NCI-H226 (cell line): ENCODE results near the gene H2BW1.
"Not testable (repeated sequence)": the region's sequence is repeated elsewhere in the genome, so short reads cannot be mapped to it uniquely, and the experiment has no call there.

Source experiments
- DNase-seq: peaks from one replicate; pipeline ENCODE4 v3.0.0-alpha.2; 2015

Gene H2BW1, protein sequence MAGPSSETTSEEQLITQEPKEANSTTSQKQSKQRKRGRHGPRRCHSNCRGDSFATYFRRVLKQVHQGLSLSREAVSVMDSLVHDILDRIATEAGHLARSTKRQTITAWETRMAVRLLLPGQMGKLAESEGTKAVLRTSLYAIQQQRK

GRCh38 chrX:104013606-104014005, at the start of gene H2BW1:
TSS of gene H2BW1 (minus strand) at chrX:104013708. CDS start at chrX:104013576, 132 bp downstream.
- no peak for DNase-seq

DNA sequence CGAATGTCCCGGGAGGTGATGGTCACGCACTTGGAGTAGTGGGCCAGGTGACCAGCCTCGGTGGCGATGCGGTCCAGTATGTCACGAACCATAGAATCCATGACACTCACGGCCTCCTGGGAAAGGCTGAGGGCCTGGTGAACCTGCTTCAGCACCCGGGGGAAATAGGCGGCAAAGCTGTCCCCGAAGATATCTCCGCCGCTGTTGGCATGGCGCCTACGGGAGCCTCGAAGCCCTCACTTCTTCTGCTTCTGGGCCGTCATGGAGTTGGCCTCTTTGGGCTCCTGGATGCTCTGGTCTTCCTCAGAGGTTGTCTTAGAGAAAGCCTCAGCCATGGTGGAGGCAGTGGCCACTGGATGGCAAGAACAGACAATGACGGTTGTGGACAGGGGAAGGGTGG, 49.1 kb upstream of the H2BW1 start:
- DNase-seq = not testable (repeated sequence)

DNA sequence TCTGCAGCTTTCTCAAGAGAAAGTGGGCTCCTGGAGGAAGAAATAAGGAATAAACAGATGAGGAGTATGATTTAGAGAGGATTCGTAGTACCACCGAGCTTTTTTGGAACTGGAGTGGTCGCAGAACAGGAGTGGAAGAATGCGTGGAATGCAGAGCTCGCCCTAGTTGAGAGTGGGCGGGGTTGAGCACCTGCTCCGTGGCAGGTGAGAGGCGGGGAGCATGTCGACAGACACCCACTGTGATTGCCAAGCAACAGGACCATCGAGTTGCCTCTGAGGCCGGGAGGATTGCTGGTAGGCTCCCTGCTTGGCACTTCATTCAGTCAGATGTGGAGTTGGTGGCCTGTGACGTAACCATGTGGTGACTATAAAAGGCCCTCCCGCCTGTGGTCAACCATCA, 41.4 kb upstream of the H2BW1 start:
- not testable (repeated sequence) for DNase-seq

DNA sequence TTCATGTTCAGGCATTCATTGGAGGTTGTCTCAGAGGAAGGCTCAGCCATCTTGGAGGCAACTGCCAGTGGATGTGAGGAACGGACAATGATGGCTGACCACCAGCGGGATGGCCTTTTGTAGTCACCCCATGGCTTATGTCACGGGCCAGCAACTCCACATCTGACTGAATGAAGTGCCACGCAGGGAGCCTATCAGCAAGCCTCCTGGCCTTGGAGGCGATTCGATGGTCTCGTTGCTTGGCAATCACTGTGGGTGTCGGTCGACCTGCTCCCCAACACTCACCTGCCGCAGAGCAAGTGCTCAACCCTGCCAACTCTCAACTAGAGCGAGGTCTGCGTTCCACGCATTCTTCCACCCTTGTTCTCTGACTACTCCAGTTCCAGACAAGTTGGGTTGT, 33.7 kb upstream of the H2BW1 start:
- no peak for DNase-seq

GRCh38 chrX:104045642-104046041, 32.1 kb upstream of the H2BW1 start:
- no peak for DNase-seq

- DNase-seq = no peak
Observed at GRCh38 chrX:104041003-104041402, 27.5 kb upstream of the H2BW1 start.

DNA sequence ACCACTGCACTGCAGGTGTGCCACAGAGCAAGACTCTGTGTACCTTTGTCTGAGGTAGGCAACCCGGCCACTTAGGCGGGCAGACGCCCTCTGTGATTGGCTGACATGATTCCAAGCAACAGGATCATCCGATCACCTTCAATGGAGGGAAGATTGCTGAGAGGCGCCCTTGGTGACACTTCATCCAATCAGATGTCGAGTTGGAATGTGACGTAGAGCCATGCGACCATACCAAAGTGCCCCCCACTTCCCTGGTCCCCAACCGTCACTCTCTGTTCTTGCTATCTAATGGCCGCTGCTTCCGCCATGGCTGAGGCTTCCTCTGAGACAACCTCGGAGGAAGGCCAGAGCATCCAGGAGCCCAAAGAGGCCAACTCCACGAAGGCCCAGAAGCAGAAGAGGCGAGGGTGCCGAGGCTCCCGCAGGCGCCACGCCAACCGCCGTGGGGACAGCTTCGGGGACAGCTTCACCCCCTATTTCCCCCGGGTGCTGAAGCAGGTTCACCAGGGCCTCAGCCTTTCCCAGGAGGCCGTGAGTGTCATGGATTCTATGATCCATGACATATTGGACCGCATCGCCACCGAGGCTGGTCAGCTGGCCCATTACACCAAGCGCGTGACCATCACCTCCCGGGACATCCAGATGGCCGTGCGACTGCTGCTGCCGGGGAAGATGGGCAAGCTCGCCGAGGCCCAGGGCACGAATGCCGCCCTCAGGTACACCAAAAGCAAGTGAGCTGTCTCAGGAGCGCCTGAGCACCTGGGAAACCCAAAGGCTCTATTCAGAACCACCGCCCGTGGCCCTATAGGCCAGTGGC, 26.4 kb upstream of the H2BW1 start, which contains the start of gene H2BW2:
H2BW2 (plus strand) TSS at position 268 of the 817 bp plus-strand sequence; CDS start at position 307, 39 bp downstream.
- no peak for DNase-seq

DNA sequence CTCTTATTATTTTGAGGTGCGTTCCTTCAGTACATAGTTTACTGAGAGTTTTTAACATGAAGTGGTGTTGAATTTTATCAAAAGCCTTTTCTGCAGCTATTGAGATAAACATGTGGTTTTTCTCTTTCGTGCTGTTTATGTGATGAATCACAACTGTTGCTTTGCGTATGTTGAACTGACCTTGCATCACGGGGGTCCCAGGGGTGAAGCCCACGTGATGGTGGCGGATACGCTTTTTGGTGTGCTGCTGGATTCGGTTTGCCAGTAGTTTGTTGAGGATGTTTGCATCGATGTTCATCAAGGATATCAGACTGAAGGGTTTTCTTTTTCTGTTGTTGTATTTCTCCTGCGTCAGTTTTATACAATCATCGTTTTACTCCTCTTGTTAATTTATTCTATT, 4.6 kb upstream of the H2BW1 start:
- no peak for DNase-seq

GRCh38 chrX:104015576-104015975, 2.1 kb upstream of the H2BW1 start:
- not testable (repeated sequence) for DNase-seq

DNA sequence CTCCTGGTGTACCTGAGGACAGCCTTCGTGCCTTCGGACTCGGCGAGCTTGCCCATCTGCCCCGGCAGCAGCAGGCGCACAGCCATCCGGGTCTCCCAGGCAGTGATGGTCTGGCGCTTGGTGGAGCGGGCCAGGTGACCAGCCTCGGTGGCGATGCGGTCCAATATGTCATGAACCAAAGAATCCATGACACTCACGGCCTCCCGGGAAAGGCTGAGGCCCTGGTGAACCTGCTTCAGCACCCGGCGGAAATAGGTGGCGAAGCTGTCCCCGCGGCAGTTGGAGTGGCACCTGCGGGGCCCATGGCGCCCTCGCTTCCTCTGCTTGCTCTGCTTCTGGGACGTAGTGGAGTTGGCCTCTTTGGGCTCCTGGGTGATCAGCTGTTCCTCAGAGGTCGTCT, 350 bp downstream of the H2BW1 start:
- no peak for DNase-seq

- DNase-seq = no peak
Observed at GRCh38 chrX:104008831-104009230, 4.7 kb downstream of the H2BW1 start.

- no peak for DNase-seq
Observed at GRCh38 chrX:103999234-103999633, 14.3 kb downstream of the H2BW1 start.

DNA sequence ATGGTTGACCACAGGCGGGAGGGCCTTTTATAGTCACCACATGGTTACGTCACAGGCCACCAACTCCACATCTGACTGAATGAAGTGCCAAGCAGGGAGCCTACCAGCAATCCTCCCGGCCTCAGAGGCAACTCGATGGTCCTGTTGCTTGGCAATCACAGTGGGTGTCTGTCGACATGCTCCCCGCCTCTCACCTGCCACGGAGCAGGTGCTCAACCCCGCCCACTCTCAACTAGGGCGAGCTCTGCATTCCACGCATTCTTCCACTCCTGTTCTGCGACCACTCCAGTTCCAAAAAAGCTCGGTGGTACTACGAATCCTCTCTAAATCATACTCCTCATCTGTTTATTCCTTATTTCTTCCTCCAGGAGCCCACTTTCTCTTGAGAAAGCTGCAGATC, 30.0 kb downstream of the H2BW1 start:
- not testable (repeated sequence) for DNase-seq

- not testable (repeated sequence) for DNase-seq
Observed at GRCh38 chrX:103962411-103963278, 50.9 kb downstream of the H2BW1 start, which contains the start of gene TMSB15B. TSS of gene TMSB15B (plus strand) at chrX:103962627.
